GM21515 (cell line): Measurements from ENCODE around the gene CLDN17.

Source experiments
- ATAC-seq: cut with Tn5 transposase; IDR thresholded peaks from one replicate; pipeline ENCODE4 v1.9.1; 2021; ENCODE audit not compliant: unreplicated experiment

Gene CLDN17, protein sequence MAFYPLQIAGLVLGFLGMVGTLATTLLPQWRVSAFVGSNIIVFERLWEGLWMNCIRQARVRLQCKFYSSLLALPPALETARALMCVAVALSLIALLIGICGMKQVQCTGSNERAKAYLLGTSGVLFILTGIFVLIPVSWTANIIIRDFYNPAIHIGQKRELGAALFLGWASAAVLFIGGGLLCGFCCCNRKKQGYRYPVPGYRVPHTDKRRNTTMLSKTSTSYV

DNA sequence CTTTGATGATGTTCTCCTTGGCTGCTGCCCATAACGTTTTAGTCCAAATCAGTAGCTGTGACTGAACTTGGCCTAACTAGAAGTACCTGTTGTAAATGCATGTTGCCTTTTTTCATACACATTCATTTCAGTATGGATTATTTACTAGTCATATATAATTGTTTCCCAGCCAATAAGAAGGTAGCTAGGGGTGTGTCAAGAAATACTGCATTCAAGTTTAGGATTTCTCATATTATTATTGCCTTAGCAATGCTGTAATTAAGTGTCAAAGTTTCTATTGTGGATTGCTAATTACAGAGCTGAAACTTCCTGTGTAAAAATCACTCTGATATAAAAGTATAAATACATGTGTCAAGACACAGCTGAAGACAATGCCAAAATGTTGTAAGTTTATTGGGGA, at the start of gene CLDN17:
Gene CLDN17, minus strand, starts transcription at position 101 of the 400 bp plus-strand sequence. CDS start 188 bp downstream, outside the sequence.
- ATAC-seq = no peak

DNA sequence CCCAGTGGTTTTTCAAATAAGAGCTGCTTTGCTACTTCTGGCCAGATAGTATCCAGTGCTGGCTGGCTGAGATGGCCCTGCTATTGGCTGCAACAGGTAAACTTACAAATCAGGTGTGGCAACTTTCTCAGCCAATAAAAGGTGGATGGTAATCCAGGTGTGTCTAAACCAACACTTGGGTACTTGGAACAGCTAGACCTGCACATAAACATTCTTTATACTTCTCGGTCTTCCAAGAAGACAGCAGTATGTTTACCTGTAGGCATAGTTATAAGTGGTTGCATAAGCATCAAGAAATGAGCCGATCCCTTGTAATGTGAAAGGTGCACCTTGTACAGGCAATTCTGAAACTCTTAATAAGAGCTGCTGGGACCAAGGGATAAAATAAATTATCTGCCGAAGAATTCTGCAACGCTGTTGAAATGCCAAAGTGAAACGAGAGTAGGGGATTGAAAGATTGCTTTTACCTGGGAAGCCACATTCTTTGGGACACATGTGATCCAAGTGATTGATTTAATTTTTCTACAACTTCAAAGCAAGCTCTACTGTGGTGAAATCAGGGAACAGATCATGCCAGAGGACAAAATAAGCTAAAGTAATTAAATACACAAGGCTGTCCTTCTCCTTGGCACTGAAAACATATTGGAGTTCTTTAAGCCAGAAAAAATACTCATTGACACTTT, 49.6 kb upstream of the CLDN17 start, which contains the start of gene CLDN8:
Gene CLDN8, minus strand, starts transcription at position 57 of the 683 bp plus-strand sequence. CDS start 172 bp downstream, outside the sequence.
- ATAC-seq = no peak

DNA sequence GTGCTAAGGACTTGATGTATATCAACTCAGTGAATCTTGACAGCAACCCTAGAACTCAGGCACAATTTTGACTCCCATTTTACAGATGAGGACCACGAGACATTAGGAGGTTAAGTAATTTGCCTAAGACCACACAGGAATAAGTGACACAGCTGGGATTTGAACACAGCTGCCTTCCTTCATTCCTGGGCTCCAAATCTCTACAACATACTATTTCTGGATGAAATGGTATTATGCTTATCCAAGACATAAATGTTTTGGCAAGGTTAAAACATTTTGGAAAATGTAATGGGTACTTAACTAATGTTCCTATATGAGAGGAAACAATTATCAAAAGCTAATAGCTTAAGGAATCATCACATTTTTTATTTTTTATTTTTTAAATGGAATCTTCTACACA, 44.5 kb upstream of the CLDN17 start:
- no peak for ATAC-seq

DNA sequence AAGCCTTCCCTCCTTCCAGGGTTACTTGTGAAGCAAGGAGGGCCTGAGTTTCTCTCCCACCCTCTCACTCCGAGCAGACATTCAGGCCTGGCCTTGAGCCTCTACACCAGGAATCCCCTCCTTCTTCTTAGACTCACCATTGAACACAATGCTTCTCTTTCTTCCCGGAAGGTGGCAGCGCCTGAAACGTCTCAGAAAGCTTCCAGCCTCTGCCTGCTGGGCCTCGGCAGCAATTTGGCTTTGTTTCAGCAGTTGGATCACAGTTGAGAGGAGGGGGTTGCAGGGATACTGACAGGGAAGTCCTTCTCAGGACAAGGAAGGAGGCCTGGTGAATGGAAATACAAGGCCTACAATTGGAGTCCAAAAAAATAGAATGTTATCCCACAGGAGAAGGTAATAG, 43.0 kb upstream of the CLDN17 start:
- no peak for ATAC-seq

- ATAC-seq = no peak
Measured at GRCh38 chr21:30207252-30207579, 40.6 kb upstream of the CLDN17 start.

DNA sequence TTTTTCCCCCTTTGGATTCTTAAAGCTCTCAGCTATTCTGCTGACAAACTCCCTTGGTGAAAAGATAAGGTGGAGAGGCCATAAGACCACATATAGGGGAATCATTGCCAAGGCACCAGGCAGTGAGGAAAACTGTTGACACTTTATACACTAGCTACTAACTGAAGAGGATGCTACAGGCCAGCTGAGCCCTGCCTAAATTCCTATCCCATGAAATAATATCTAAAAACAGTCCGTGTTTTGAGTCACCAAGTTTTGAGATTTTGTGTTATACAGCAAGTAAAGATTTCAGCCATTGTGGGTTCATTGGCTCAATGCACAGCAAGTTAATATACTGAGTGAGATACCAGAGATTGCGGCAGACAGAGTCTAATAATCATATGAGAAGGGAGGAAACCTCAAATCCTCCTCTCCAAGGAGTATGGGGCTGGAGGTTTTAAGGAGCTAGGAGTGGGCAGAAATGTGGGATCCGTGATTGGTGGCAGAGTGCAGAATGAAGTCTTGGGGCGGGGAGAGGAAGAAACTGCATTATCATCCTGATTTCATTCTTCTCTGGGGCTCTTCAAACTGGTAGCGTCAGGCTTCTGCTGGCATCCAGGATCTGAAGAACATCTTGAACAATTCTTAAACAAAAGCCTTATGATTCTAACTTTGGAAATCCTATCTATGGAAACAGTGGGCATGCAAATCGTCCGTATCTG, 40.1 kb upstream of the CLDN17 start:
- no peak for ATAC-seq

- ATAC-seq = no peak
Measured at GRCh38 chr21:30200000-30200399, 33.4 kb upstream of the CLDN17 start.

DNA sequence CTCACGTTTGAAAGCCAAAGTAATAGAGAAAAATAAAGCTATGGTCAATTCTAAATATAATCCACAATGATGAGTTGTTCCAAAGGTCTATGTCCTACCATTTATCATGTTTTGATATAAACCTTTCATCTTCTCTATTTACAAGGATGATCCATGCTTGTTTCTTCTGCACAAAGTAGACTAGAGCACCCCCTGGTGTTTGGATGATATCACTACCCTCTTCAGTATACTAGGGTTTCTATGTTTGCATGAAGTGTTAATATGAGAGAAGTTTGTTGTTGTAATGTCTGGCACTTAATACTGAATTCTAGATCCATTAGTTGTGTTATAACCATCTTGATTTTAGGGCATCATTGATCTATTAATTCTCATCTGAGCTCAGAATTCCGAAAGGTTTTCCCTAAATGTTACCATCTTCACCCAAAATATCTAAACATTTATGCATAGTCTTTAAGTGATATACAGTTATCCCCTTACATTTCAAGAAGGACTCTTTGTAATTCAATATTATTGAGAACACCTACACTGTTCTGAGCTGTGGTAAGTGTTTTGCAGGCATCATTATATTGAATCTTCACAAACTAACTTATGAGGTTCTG, 28.2 kb upstream of the CLDN17 start:
- ATAC-seq = no peak

GRCh38 chr21:30193201-30193600, 26.6 kb upstream of the CLDN17 start:
- no peak for ATAC-seq

- ATAC-seq = no peak
Measured at GRCh38 chr21:30190554-30190953, 23.9 kb upstream of the CLDN17 start.

- ATAC-seq = no peak
Measured at GRCh38 chr21:30189773-30190172, 23.2 kb upstream of the CLDN17 start.

DNA sequence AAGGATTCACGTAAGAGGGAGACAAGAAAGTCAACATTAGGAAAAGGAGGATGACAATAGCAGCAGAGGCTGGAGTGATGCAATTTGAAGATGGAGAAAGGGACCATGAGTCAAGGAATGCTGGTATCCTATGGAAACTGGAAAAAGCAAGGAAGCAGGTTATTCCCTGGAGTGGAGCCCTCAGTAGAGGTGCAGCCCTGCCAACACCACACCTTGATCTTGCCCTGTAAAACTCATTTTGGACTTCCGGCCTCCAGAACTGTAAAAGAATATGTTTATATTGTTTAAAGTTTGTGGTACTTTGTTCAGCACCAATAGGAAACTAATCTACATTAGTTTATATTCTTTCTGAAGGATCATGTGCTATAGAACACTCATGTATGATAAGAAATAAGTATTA, 19.6 kb upstream of the CLDN17 start:
- ATAC-seq = no peak

DNA sequence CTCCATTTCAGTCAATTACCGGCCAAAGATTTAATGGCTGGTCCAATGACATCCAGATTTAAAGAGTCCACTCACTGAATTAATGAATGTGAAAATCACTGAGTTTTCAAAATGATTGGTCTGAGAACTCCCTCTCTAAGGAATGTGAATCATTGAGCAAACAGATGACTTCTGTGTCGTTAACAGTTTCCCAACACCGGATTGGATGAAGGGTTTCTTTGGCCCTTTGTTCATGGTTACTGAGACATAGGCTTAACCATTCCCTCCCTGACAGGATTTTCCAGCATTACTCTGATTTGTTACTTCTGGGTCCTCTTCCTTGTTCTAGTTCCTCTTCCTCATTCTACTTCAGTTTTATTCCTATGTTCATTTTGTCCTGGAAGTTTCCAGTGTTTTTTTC, 1.5 kb upstream of the CLDN17 start:
- ATAC-seq = no peak

DNA sequence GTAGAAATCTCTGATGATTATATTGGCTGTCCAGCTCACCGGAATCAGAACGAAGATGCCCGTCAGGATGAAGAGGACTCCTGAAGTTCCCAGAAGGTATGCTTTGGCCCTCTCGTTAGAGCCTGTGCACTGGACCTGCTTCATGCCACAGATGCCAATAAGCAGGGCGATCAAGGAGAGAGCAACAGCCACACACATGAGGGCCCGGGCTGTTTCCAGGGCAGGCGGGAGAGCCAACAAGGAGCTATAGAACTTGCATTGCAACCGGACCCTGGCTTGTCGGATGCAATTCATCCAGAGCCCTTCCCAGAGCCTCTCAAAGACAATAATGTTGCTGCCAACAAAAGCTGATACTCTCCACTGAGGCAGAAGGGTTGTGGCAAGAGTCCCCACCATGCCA, 434 bp downstream of the CLDN17 start:
- no peak for ATAC-seq

- no peak for ATAC-seq
Measured at GRCh38 chr21:30164796-30165195, 1.8 kb downstream of the CLDN17 start.

GRCh38 chr21:30153697-30154340, 12.8 kb downstream of the CLDN17 start:
- ATAC-seq = no peak

GRCh38 chr21:30152792-30153191, 13.8 kb downstream of the CLDN17 start:
- no peak for ATAC-seq

DNA sequence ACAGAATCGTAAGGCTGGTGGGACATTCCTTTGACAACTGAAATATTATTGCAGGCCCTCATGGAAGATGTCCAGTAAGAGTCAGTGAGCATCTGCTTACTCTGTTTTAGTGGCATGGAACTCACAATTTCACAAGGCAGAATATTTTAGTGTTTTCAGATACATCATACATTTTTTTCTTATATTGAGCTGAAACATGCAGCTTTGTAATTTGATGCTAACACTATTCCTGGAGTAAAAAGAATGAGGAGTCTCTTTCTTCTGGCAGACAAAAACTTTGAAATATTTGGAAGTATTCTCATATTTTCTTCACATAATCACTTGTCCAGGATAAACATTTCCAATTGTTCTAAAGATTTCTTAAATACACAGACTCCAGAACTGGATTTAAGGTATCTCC, 17.7 kb downstream of the CLDN17 start:
- no peak for ATAC-seq

- no peak for ATAC-seq
Measured at GRCh38 chr21:30146558-30147282, 19.9 kb downstream of the CLDN17 start.

DNA sequence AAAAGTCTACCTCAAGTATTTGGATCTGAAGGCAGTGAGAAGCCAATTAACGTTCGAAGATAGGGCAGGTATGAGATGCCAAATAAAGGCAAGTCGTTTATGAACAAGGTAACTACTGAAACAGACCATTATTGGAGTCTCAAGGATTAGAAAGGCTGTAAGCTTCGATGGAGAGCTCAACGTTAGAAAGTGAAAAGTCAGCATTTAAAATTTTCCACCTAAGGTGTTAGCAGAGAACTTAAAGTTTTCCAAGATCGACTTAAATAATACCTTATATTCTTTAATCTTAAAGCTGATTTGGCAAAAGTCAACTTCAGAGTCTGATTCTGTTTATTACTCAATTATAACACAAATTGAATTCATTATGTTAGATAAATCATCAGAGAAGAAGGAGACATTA, 28.1 kb downstream of the CLDN17 start:
- no peak for ATAC-seq

DNA sequence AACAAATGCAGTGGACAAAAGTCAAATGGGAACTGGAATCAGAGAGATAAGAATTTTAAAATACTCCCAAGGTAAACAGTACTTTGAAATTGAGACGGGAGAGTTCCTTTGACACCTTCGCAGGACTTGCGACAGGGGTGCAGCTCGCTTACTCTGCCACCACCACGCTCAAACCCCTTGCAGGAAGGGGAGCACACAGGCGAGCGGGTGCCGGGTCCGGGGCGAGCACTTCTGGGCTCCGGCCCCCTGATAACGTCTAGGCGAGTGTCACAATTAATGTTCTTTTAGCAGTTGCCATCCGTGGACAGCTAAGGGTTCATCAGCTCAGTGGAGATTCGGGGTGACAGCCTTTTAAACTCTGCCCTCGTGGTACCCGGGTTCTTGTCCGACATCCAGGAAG, 37.4 kb downstream of the CLDN17 start:
- no peak for ATAC-seq
